Thoracic aorta (tissue), 2 donors: ENCODE data around the gene ATF2. TPM values are rescaled to one million over a fixed set of nuclear protein-coding genes. Genes with fewer than 3 reads are reported as not detected.
A peak's percentile ranks its signal among the peaks of the same experiment; 100 is the strongest.

Source experiments
- ATAC-seq: fragments of 150-250 bp; one replicate; pipeline ENCODE4 v1.8.0; 2017; ENCODE audit warnings: low read depth; ENCODE audit not compliant: insufficient number of reproducible peaks, low FRiP score
- DNase-seq: peaks from one replicate; pipeline ENCODE4 v3.0.0-alpha.2; 2020; ENCODE audit warnings: low spot score
- H3K27ac ChIP-seq, 2 donors: fragments of 200-600 bp; sonication (generic); 1 replicate in 1 of 2; 2 replicates in 1 of 2; pipeline ENCODE4 v1.5.1; 2016; ENCODE audit warnings: mild to moderate bottlenecking in 2 of 2, moderate library complexity in 2 of 2
- H3K27me3 ChIP-seq: fragments of 200-600 bp; sonication (generic); replicated peaks from 2 replicates; pipeline ENCODE4 v1.6.0; 2016; ENCODE audit warnings: mild to moderate bottlenecking; ENCODE audit not compliant: insufficient read depth
- H3K36me3 ChIP-seq: fragments of 200-600 bp; sonication (generic); one replicate; pipeline ENCODE4 v1.5.1; 2016
- H3K4me1 ChIP-seq, 2 donors: fragments of 200-600 bp; sonication (generic); 1 replicate in 1 of 2; 2 replicates in 1 of 2; pipeline versions ENCODE4 v1.5.1 to v1.6.0; 2016; ENCODE audit warnings: low read depth in 2 of 2, mild to moderate bottlenecking in 1 of 2; ENCODE audit not compliant: control insufficient read depth in 1 of 2
- H3K4me3 ChIP-seq: fragments of 200-600 bp; sonication (generic); 2 replicates; pipeline ENCODE4 v1.5.1; 2016; ENCODE audit warnings: mild to moderate bottlenecking
- H3K9me3 ChIP-seq: fragments of 200-600 bp; sonication (generic); 2 replicates; pipeline ENCODE4 v1.5.1; 2016
- total RNA-seq, 2 donors: library from RNA; depleted of rRNA; stranded (reverse); fragments of >200 nt; gene quantifications; one replicate each; pipeline versions ENCODE4 v1.1.0 to v1.2.3, GENCODE V29; 2016
- TF ChIP-seq, protein P1 (sequence below): fragments of 200-600 bp; sonication (generic); IDR thresholded peaks from one replicate; pipeline ENCODE4 v1.5.1; 2019; ENCODE audit warnings: antibody characterized with exemption

ATF2 gene
- total RNA-seq, 2 donors from 2014 or later, result 58.9 to 62.6 TPM

DNA sequence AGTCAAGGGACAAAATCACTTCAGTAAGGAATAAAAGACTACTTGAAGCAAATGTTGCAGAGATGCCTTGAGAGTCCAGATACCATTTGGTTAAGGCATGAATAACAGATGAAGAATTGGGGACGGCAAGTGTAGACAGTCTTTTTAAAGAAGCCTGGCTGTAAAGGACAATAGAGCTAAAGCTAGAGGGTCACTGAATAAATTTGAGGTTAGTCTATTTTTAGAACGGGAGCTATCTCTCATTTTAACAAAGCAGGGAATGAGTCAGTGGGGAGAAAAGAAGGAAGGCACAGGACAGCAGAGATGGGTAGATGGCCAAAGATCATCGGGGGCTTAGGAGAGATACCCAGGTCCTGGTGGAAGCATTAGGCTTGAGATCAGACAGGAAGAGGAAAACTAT, 132.2 kb downstream of the ATF2 start:
- H3K9me3 ChIP-seq, result no peaks in the 10 kb centered on the region
- no peak for ATAC-seq
- no peaks in the 10 kb centered on the region for H3K27me3 ChIP-seq
- H3K27ac ChIP-seq, result no peak overlapping the region
- no peaks in the 10 kb centered on the region for H3K36me3 ChIP-seq
- H3K4me1 ChIP-seq, result peaks cover 0 to 6% of the 10 kb centered on the region in 2 donors
- TF ChIP-seq, protein P1, sequence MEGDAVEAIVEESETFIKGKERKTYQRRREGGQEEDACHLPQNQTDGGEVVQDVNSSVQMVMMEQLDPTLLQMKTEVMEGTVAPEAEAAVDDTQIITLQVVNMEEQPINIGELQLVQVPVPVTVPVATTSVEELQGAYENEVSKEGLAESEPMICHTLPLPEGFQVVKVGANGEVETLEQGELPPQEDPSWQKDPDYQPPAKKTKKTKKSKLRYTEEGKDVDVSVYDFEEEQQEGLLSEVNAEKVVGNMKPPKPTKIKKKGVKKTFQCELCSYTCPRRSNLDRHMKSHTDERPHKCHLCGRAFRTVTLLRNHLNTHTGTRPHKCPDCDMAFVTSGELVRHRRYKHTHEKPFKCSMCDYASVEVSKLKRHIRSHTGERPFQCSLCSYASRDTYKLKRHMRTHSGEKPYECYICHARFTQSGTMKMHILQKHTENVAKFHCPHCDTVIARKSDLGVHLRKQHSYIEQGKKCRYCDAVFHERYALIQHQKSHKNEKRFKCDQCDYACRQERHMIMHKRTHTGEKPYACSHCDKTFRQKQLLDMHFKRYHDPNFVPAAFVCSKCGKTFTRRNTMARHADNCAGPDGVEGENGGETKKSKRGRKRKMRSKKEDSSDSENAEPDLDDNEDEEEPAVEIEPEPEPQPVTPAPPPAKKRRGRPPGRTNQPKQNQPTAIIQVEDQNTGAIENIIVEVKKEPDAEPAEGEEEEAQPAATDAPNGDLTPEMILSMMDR, result no peak
- no peak overlapping the region for H3K4me3 ChIP-seq
- DNase-seq, result no peak

- H3K9me3 ChIP-seq, result no peaks in the 10 kb centered on the region
- TF ChIP-seq, protein P1, result no peak
- no peaks in the 10 kb centered on the region for H3K36me3 ChIP-seq
- DNase-seq (no peak), ATAC-seq (no peak)
- H3K4me1 ChIP-seq, result peaks cover 0 to 6% of the 10 kb centered on the region in 2 donors
- no peak overlapping the region for H3K4me3 ChIP-seq
- H3K27me3 ChIP-seq, result no peaks in the 10 kb centered on the region
- no peak overlapping the region for H3K27ac ChIP-seq
Observed at GRCh38 chr2:175034716-175035115, 133.3 kb downstream of the ATF2 start.

GRCh38 chr2:175030380-175031271, 137.4 kb downstream of the ATF2 start:
- Histone ChIP-seq H3K4me3 (no peak overlapping the region), H3K27me3 (no peaks in the 10 kb centered on the region), H3K9me3 (no peaks in the 10 kb centered on the region), H3K36me3 (no peaks in the 10 kb centered on the region), H3K27ac (no peak overlapping the region), H3K4me1 (peaks cover 12 to 15% of the 10 kb centered on the region in 2 donors)
- TF ChIP-seq, protein P1, result no peak
- no peak for DNase-seq
- ATAC-seq, result no peak

GRCh38 chr2:175027755-175028154, 140.2 kb downstream of the ATF2 start:
- H3K4me3 ChIP-seq, result peak overlapping the region; percentile 55
- DNase-seq (no peak), ATAC-seq (no peak)
- TF ChIP-seq, protein P1, result no peak
- H3K27ac ChIP-seq, result peak overlapping the region; percentile 46 to 95
- no peaks in the 10 kb centered on the region for H3K9me3 ChIP-seq
- H3K4me1 ChIP-seq, result peaks cover 12 to 15% of the 10 kb centered on the region in 2 donors
- H3K36me3 ChIP-seq, result no peaks in the 10 kb centered on the region
- H3K27me3 ChIP-seq, result no peaks in the 10 kb centered on the region

GRCh38 chr2:175026385-175026784, 141.6 kb downstream of the ATF2 start:
- H3K4me3 ChIP-seq, result no peak overlapping the region
- TF ChIP-seq, protein P1, result no peak
- no peaks in the 10 kb centered on the region for H3K36me3 ChIP-seq
- peak overlapping the region in 1 of 2 donors; percentile 50 for H3K27ac ChIP-seq
- H3K9me3 ChIP-seq, result no peaks in the 10 kb centered on the region
- H3K27me3 ChIP-seq, result no peaks in the 10 kb centered on the region
- ATAC-seq (no peak), DNase-seq (no peak)
- peaks cover 12 to 15% of the 10 kb centered on the region in 2 donors for H3K4me1 ChIP-seq
